GM19455 (cell line): ENCODE data around the gene ADGRG4.
"Not testable (repeated sequence)": the region's sequence is repeated elsewhere in the genome, so short reads cannot be mapped to it uniquely, and the experiment has no call there.

Experiments used
- ATAC-seq: cut with Tn5 transposase; IDR thresholded peaks from one replicate; pipeline ENCODE4 v1.9.1; 2021; ENCODE audit not compliant: unreplicated experiment

The ADGRG4 gene

GRCh38 chrX:136300721-136301120 lies at the start of gene ADGRG4:
TSS of gene ADGRG4 (plus strand) at chrX:136300963. CDS start at chrX:136308778, 7,815 bp downstream.
- not testable (repeated sequence) for ATAC-seq

- ATAC-seq = peak; percentile 78
Measured at GRCh38 chrX:136251041-136251991, 49.4 kb upstream of the ADGRG4 start, which contains the start of gene MAP7D3. TSS of gene MAP7D3 (minus strand) at chrX:136251400. CDS start at chrX:136251358, 42 bp downstream.

- no peak for ATAC-seq
Measured at GRCh38 chrX:136255541-136255940, 45.2 kb upstream of the ADGRG4 start.

GRCh38 chrX:136256026-136256425 lies 44.7 kb upstream of the ADGRG4 start:
- no peak for ATAC-seq

- no peak for ATAC-seq
Measured at GRCh38 chrX:136258951-136259350, 41.8 kb upstream of the ADGRG4 start.

GRCh38 chrX:136259543-136259942 lies 41.2 kb upstream of the ADGRG4 start:
- no peak for ATAC-seq

GRCh38 chrX:136260776-136261175 lies 40.0 kb upstream of the ADGRG4 start:
- ATAC-seq = no peak

- no peak for ATAC-seq
Measured at GRCh38 chrX:136261321-136261720, 39.4 kb upstream of the ADGRG4 start.

GRCh38 chrX:136262243-136262642 lies 38.5 kb upstream of the ADGRG4 start:
- no peak for ATAC-seq

- no peak for ATAC-seq
Measured at GRCh38 chrX:136262812-136263315, 37.9 kb upstream of the ADGRG4 start.

- ATAC-seq = no peak
Measured at GRCh38 chrX:136266828-136267227, 33.9 kb upstream of the ADGRG4 start.

- peak; percentile 75 for ATAC-seq
Measured at GRCh38 chrX:136268051-136269048, 32.4 kb upstream of the ADGRG4 start.

- ATAC-seq = no peak
Measured at GRCh38 chrX:136269921-136270320, 30.8 kb upstream of the ADGRG4 start.

GRCh38 chrX:136271300-136271699 lies 29.5 kb upstream of the ADGRG4 start:
- ATAC-seq = no peak

- ATAC-seq = no peak
Measured at GRCh38 chrX:136272325-136272724, 28.4 kb upstream of the ADGRG4 start.

- ATAC-seq = no peak
Measured at GRCh38 chrX:136273986-136274385, 26.8 kb upstream of the ADGRG4 start.

GRCh38 chrX:136275553-136275952 lies 25.2 kb upstream of the ADGRG4 start:
- ATAC-seq = no peak

GRCh38 chrX:136286375-136286774 lies 14.4 kb upstream of the ADGRG4 start:
- ATAC-seq = not testable (repeated sequence)

- no peak for ATAC-seq
Measured at GRCh38 chrX:136291824-136292223, 8.9 kb upstream of the ADGRG4 start.

- no peak for ATAC-seq
Measured at GRCh38 chrX:136292656-136293055, 8.1 kb upstream of the ADGRG4 start.

GRCh38 chrX:136295380-136295779 lies 5.4 kb upstream of the ADGRG4 start:
- no peak for ATAC-seq
